Activated CD4-positive, alpha-beta T cell treated with anti-CD3 and anti-CD28 coated beads for 36 hours (primary cell): ENCODE measurements around the gene ALK. TPM values are rescaled to one million over a fixed set of nuclear protein-coding genes. Genes with fewer than 3 reads are reported as not detected.
"Not testable (repeated sequence)": the region's sequence is repeated elsewhere in the genome, so short reads cannot be mapped to it uniquely, and the experiment has no call there.

Experiments used
- ATAC-seq: fragments of 200-7000 bp; cut with Tn5 transposase; one replicate; pipeline ENCODE4 v1.10.0; 2021; ENCODE audit warnings: mild to moderate bottlenecking, moderate library complexity
- CTCF ChIA-PET: fragments of 350-600 bp; sonication (Branson Sonifier 250); formaldehyde crosslinking; loops from one replicate; lab custom pipeline; 2021; ENCODE audit warnings: antibody characterized with exemption; lab: Charles Lee
- POLR2A ChIA-PET: fragments of 350-600 bp; sonication (Branson Sonifier 250); formaldehyde crosslinking; loops from one replicate; lab custom pipeline; 2021; ENCODE audit warnings: antibody characterized with exemption, inconsistent platforms; lab: Charles Lee
- DNase-seq: peaks from one replicate; pipeline ENCODE4 v3.0.0-alpha.2; 2020
- H3K27ac Mint-ChIP-seq: one replicate; pipeline ENCODE4 v1.8.0; 2021; ENCODE audit warnings: mixed read lengths
- H3K27me3 Mint-ChIP-seq: one replicate; pipeline ENCODE4 v1.8.0; 2021; ENCODE audit warnings: mixed read lengths
- H3K36me3 Mint-ChIP-seq: one replicate; pipeline ENCODE4 v1.8.0; 2021; ENCODE audit warnings: low read depth, mixed read lengths
- H3K4me1 Mint-ChIP-seq: one replicate; pipeline ENCODE4 v1.8.0; 2021; ENCODE audit warnings: mixed read lengths
- H3K4me3 Mint-ChIP-seq: one replicate; pipeline ENCODE4 v1.8.0; 2021; ENCODE audit warnings: mild to moderate bottlenecking, moderate library complexity, mixed read lengths
- H3K9me3 Mint-ChIP-seq: one replicate; pipeline ENCODE4 v1.8.0; 2021; ENCODE audit warnings: low read depth, mixed read lengths
- intact Hi-C, 2 experiments: fragments of 100-400 bp; cut with DNase I in 1 of 2; cut with micrococcal nuclease in 1 of 2; formaldehyde crosslinking; loops; one replicate each; pipeline versions ENCODE4 v1.14.2 to v1.15.1; 2022 to 2024; cut with DNase I, micrococcal nuclease
- total RNA-seq, 2 experiments: library from RNA; stranded (reverse); gene quantifications; one replicate each; pipeline ENCODE4 v1.2.3, GENCODE V29; 2021

Gene ALK
- total RNA-seq, 2 experiments from 2014 or later, result not detected

DNA sequence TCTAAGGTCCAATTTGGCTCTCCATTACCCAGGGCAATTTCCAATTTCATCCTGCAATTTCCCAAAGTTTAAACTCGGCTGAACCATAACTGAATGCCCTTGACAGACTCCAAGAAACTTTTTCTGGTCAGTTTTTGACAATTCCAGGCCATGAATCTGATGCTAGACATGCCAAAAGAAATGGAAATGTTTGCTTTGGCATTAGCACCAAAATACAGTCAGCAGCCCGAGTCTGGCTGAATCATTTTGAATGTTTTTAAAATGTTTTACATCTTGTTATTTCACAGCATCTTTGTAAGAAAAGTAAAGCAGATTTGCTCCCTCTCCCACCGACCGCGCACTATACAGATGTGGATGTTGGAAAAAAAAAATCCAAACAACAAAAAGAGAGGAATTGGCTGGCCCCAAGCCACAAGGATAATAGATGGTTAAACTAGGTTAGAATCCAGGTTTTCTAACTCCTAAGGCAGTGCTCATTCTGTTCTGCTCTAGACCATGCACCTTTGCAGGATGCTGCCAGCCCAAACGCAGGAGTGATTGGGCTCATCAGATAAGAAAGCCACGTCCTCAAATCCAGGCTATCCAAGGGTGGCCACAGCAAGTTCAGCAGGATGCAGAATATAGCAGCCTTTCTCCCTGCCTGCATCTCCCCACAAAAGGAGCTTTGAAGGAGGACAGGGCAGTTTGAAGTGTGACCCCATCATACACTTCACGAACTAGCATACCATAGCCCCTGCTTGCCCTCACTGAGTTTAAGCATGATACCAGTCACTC lies 167.5 kb downstream of the ALK start:
- ChIA-PET CTCF (no interaction called here), POLR2A (no interaction called here)
- H3K27ac Mint-ChIP-seq, result no peak overlapping the region
- no peaks in the 10 kb centered on the region for H3K9me3 Mint-ChIP-seq
- intact Hi-C loops, result no loop called here
- H3K27me3 Mint-ChIP-seq, result peaks cover 4% of the 10 kb centered on the region
- no peaks in the 10 kb centered on the region for H3K36me3 Mint-ChIP-seq
- no peak overlapping the region for H3K4me3 Mint-ChIP-seq
- DNase-seq (no peak), ATAC-seq (no peak)
- H3K4me1 Mint-ChIP-seq, result no peaks in the 10 kb centered on the region

DNA sequence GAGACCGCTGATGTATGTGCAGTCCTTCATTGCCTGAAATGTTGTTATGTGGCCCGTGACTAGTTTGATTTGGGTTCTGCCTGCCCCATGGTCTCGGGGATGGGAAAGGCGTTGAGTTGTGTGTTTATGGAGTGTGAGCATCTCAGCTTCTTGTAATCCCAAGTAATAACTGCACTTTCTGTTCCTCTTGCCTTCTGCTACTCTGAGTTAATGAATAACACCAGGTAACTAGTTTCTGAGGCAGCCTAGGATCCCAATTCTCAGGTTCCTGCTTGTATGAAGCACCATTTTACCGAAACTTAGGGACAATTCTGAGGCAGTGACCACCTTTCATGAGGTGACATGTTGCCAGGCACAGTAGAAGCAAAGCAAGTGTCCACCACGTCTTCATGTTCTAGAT lies 170.0 kb downstream of the ALK start:
- Mint-ChIP-seq H3K27ac (no peak overlapping the region), H3K27me3 (peaks cover 6% of the 10 kb centered on the region), H3K4me3 (no peak overlapping the region), H3K9me3 (no peaks in the 10 kb centered on the region), H3K4me1 (peaks cover 2% of the 10 kb centered on the region), H3K36me3 (no peaks in the 10 kb centered on the region)
- intact Hi-C loops, result no loop called here
- ChIA-PET CTCF (no interaction called here), POLR2A (interaction anchor here (0.6 kb wide), 1 partner anchor 999 kb away, joined by 3 read pairs; no protein-coding TSS in a partner anchor)
- no peak for DNase-seq
- ATAC-seq, result no peak

DNA sequence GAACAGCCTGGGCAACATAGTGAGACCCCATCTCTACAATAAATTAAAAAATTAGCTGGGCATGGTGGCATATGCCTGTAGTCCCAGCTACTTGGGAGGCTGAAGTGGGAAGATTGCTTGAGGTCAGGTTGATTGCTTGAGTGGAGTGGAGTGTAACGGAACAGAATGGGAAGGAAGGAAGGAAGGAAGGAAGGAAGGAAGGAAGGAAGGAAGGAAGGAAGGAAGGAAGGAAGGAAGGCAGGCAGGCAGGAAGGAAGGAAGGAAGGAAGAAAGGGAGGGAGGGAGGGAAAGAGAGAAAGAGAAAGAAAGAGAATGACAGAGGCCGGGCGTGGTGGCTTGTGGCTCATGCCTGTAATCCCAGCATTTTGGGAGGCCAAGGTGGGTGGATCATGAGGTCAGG lies 170.9 kb downstream of the ALK start:
- DNase-seq, POLR2A ChIA-PET, ATAC-seq, H3K36me3 Mint-ChIP-seq, H3K27me3 Mint-ChIP-seq, H3K9me3 Mint-ChIP-seq, H3K27ac Mint-ChIP-seq, intact Hi-C loops, H3K4me3 Mint-ChIP-seq, H3K4me1 Mint-ChIP-seq: not testable (repeated sequence)
- CTCF ChIA-PET, result interaction anchor here (0.6 kb wide), 1 partner anchor 1288 kb away, joined by 3 read pairs; no protein-coding TSS in a partner anchor

DNA sequence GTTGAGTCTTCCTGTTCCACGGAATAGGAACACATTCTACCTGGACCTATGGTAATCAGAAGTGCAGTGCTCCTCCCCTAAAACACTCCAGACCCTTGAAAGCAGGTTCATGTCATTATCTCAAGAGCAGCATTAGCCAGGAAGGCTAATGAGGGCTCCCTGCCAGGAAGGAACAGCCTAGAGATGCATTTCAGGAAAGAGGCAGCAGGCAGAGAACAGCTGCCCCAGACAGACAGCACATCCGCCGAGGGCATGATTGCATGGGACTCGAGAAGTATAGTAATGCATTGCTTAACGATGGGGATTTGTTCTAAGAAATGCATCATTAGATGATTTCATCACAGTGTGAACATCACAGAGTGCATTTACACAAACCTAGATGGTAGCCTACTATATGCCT lies 171.5 kb downstream of the ALK start:
- Mint-ChIP-seq H3K27ac (no peak overlapping the region), H3K4me1 (peaks cover 2% of the 10 kb centered on the region), H3K9me3 (no peaks in the 10 kb centered on the region), H3K36me3 (no peaks in the 10 kb centered on the region), H3K27me3 (peaks cover 7% of the 10 kb centered on the region), H3K4me3 (no peak overlapping the region)
- ChIA-PET POLR2A (no interaction called here), CTCF (no interaction called here)
- intact Hi-C loops, result no loop called here
- DNase-seq (no peak), ATAC-seq (no peak)

DNA sequence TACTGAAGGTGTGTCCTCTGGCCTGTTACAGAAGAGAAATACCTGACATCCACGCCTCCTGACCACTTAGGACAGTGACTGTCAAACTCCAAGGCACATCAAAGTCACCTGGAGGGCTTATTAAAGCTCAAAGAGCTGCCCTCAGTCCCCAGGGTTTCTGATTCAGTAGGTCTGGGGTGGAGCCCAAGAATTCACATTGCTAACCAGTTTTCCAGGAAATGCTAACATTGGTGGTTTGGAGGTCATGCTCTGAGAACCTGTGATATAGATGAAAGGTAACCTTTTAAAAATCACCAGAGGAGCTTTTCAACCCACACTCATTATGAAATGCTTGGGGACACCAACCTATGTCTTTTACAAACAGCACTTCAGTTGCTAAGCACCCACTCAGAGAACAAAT lies 172.3 kb downstream of the ALK start:
- ATAC-seq, result no peak
- H3K4me1 Mint-ChIP-seq, result peaks cover 2% of the 10 kb centered on the region

DNA sequence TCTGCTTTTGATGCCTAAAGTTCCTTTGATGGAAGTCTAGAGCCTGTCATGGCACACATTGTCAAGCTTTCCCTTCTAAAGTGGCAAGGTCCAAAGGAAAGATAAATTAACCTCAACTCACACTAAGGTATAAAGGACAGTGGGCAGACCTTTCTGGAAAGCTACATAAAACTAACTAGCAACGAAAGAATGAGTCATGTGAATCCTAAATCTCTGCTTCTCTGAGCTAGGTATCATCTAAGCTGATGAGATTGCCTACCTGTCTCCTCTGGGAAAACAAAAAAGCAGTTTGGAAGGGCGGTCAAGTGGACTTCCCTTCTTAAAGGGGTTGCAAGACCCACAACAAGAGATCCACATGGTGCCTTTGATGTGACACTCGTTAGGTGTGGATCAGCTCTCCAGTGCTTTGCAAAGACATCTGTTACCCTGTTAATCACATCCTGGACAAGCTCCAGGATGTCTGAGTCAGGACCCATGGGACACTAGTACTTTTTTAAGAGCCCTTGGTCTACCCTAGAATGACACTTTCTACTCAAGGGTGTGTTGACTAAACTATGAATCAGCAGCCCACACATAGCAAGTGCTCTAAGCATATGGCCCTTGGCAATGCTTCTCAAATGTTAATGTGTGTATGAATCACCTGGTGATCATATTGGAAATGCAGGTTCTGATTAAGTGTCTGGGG lies 173.5 kb downstream of the ALK start:
- Mint-ChIP-seq H3K27me3 (peaks cover 8% of the 10 kb centered on the region), H3K4me1 (peaks cover 2% of the 10 kb centered on the region), H3K4me3 (no peak overlapping the region), H3K36me3 (no peaks in the 10 kb centered on the region), H3K27ac (no peak overlapping the region), H3K9me3 (no peaks in the 10 kb centered on the region)
- CTCF ChIA-PET, result interaction anchor here (0.6 kb wide), 2 partner anchors 36 to 440 kb away, joined by 3 read pairs; no protein-coding TSS in a partner anchor
- peak; percentile 97 for ATAC-seq
- intact Hi-C loops, result no loop called here
- POLR2A ChIA-PET, result no interaction called here
- DNase-seq, result peak; percentile 22

More for the DNA sequence above, 172.3 kb downstream of the ALK start:
- H3K4me3 Mint-ChIP-seq, result no peak overlapping the region
- intact Hi-C loops, result no loop called here
- no peaks in the 10 kb centered on the region for H3K36me3 Mint-ChIP-seq
- no peak for DNase-seq
- ChIA-PET CTCF (interaction anchor here (0.6 kb wide), 1 partner anchor 35 kb away, joined by 3 read pairs; no protein-coding TSS in a partner anchor), POLR2A (no interaction called here)
- no peaks in the 10 kb centered on the region for H3K9me3 Mint-ChIP-seq
- H3K27ac Mint-ChIP-seq, result no peak overlapping the region
- H3K27me3 Mint-ChIP-seq, result peaks cover 10% of the 10 kb centered on the region

DNA sequence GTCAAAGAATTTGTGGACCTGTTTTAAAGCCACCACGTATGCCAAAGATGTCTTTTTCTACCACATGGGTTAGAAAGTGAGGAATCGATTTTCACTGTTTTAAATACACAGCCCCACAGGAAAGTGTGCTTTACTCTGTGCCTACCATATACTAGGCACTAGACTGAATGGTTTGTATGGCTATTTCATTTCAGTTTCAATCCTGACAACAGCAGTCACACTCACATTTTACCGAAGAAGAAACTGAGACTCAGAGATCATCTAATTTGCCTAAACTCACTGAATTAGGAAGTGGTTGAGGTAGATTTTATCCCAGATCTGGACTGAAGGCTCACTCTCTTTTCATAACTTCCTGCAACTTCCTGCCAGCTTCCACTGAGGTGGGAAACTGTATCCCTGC lies 176.4 kb downstream of the ALK start:
- Mint-ChIP-seq H3K4me1 (peaks cover 2% of the 10 kb centered on the region), H3K4me3 (no peak overlapping the region), H3K9me3 (no peaks in the 10 kb centered on the region), H3K27ac (no peak overlapping the region), H3K36me3 (no peaks in the 10 kb centered on the region), H3K27me3 (peaks cover 8% of the 10 kb centered on the region)
- CTCF ChIA-PET, result no interaction called here
- POLR2A ChIA-PET, result no interaction called here
- no peak for ATAC-seq
- DNase-seq, result no peak
- intact Hi-C loops, result no loop called here

DNA sequence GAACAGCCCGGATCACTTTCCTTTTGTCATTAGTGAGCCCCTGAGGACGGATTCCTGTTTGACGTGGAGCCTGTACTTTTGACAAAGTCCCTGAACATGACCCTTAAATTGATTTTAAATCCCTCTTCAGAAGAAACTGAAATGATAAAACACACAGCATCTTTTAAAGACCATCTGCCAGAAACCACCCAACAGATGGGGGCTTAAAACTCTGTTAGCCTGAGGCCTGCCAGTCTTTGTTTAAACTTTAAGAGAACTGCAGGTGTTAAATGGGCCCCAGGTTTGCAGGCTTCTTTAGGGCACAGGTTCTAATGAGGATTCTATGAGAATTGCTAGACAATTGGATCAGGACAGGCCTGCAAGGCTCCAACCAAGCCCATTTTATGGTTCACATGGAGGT lies 177.9 kb downstream of the ALK start:
- H3K9me3 Mint-ChIP-seq, result no peaks in the 10 kb centered on the region
- CTCF ChIA-PET, result no interaction called here

DNA sequence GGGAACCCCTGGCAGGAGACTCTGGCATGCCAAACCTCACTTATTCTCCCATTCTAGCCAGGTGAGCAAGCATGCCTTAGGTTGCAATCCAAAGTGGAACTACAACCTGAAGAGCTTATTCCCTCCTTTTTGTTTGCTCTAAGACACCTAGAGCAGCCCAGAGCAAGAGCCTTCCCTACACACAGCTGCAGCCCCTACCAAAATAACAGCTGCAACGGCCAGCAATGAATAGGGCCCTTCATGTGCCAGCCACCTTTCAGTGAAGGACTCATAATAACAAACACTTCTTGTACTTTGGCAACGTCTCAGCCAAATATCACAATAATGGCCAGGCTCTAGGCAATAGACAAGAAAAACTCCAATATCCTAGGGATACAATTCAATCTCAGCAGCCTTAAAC lies 178.7 kb downstream of the ALK start:
- no peak for ATAC-seq
- ChIA-PET POLR2A (no interaction called here), CTCF (no interaction called here)
- peaks cover 10% of the 10 kb centered on the region for H3K27me3 Mint-ChIP-seq
- no peak for DNase-seq
- H3K4me3 Mint-ChIP-seq, result no peak overlapping the region
- intact Hi-C loops, result no loop called here
- H3K36me3 Mint-ChIP-seq, result no peaks in the 10 kb centered on the region
- H3K27ac Mint-ChIP-seq, result no peak overlapping the region
- no peaks in the 10 kb centered on the region for H3K9me3 Mint-ChIP-seq
- no peaks in the 10 kb centered on the region for H3K4me1 Mint-ChIP-seq

More for the DNA sequence above, 177.9 kb downstream of the ALK start:
- no peak overlapping the region for H3K27ac Mint-ChIP-seq
- intact Hi-C loops, result no loop called here
- H3K4me1 Mint-ChIP-seq, result peaks cover 2% of the 10 kb centered on the region
- POLR2A ChIA-PET, result no interaction called here
- ATAC-seq (no peak), DNase-seq (no peak)
- no peaks in the 10 kb centered on the region for H3K36me3 Mint-ChIP-seq
- peaks cover 8% of the 10 kb centered on the region for H3K27me3 Mint-ChIP-seq
- H3K4me3 Mint-ChIP-seq, result no peak overlapping the region

DNA sequence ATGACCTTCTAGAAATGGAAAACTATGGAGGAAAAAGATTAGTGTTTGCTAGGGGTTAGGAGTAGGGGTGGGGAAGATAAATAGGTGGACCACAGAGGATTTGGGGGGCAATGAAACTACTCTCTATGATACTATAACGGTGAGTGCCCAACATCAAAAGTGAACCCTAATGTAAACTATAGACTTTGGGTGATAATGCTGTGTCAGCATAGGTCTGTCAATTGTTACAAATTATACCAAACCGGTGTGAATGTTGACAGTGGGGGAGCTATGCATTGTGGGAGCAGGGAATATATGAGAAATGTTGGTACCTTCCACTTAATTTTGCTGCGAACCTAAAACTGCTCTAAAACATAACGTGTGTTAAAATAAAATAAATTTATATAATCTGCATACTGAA lies 180.3 kb downstream of the ALK start:
- no peaks in the 10 kb centered on the region for H3K36me3 Mint-ChIP-seq
- DNase-seq (no peak), ATAC-seq (no peak)
- no peaks in the 10 kb centered on the region for H3K9me3 Mint-ChIP-seq
- peaks cover 9% of the 10 kb centered on the region for H3K27me3 Mint-ChIP-seq
- no peaks in the 10 kb centered on the region for H3K4me1 Mint-ChIP-seq
- no peak overlapping the region for H3K27ac Mint-ChIP-seq
- H3K4me3 Mint-ChIP-seq, result no peak overlapping the region
- POLR2A ChIA-PET, result no interaction called here
- intact Hi-C loops, result no loop called here
- CTCF ChIA-PET, result interaction anchor here (1.0 kb wide), 1 partner anchor 14 kb away, joined by 3 read pairs; no protein-coding TSS in a partner anchor

DNA sequence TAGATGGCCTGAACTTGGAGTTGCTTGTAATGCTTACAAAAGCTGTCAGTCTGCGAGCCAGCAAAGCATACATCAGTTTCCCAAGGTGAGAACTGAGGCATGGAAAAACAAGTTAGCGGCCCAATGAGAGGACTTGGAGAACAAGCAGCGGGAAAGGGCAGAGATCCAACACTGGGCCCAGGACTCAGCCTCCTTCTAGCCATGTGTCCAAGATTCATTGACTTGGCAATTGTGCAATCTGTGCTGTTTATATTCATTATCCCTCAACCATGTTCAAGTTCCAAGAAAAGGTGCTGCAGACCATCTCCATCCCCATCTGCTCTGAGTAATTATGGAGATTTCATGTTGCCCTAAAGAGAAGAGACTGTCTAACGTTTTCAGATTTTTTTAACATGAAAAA lies 187.4 kb downstream of the ALK start:
- H3K27ac Mint-ChIP-seq, result no peak overlapping the region
- H3K9me3 Mint-ChIP-seq, result no peaks in the 10 kb centered on the region
- H3K36me3 Mint-ChIP-seq, result no peaks in the 10 kb centered on the region
- intact Hi-C loops, result no loop called here
- DNase-seq (no peak), ATAC-seq (no peak)
- no peaks in the 10 kb centered on the region for H3K4me1 Mint-ChIP-seq
- CTCF ChIA-PET, result no interaction called here
- POLR2A ChIA-PET, result no interaction called here
- no peak overlapping the region for H3K4me3 Mint-ChIP-seq
- H3K27me3 Mint-ChIP-seq, result peaks cover 12% of the 10 kb centered on the region

DNA sequence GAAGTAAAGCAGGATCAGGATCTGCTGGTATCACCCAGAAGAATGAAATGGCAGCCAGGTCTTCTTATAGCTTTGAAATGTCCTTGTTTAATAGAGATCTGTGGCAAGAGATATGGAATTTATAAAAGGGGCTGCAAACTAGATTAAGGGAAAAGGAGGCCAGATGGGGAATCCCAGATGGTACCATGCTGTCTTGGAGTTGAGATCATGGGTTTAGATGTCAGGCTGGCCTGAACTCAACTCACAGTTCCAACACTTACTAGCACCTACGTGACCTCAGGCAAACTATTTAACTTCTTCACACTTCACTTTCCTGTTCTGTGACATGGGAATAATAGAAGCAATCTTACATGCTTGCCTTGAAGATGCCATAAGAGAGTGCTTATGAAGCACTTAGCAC lies 188.2 kb downstream of the ALK start:
- ChIA-PET POLR2A (no interaction called here), CTCF (no interaction called here)
- H3K4me1 Mint-ChIP-seq, result no peaks in the 10 kb centered on the region
- ATAC-seq (no peak), DNase-seq (no peak)
- intact Hi-C loops, result no loop called here
- no peaks in the 10 kb centered on the region for H3K9me3 Mint-ChIP-seq
- peaks cover 14% of the 10 kb centered on the region for H3K27me3 Mint-ChIP-seq
- no peak overlapping the region for H3K27ac Mint-ChIP-seq
- no peaks in the 10 kb centered on the region for H3K36me3 Mint-ChIP-seq
- H3K4me3 Mint-ChIP-seq, result no peak overlapping the region
